RWPE1 (cell line): ENCODE data around the gene SMIM12.

Experiments
- CTCF ChIA-PET: fragments of 350-600 bp; sonication (Branson Sonifier 250); formaldehyde crosslinking; extraction: SDS; loops from one replicate; lab custom pipeline; 2021; lab: Yijun Ruan, JAX
- POLR2A ChIA-PET: fragments of 400-600 bp; formaldehyde crosslinking; extraction: SDS; loops from one replicate; lab custom pipeline; 2020; ENCODE audit warnings: antibody characterized with exemption; ENCODE audit not compliant: low non-redundant PET; lab: Yijun Ruan, JAX
- DNase-seq: peaks from one replicate; pipeline ENCODE4 v3.0.0; 2012; ENCODE audit warnings: low spot score
- H3K27ac ChIP-seq: fragments of 450-650 bp; 2 replicates; pipeline ENCODE4 v1.5.1; 2017
- TF ChIP-seq, protein P1 (sequence below): fragments of 450-650 bp; conservative IDR thresholded peaks from 2 replicates; pipeline ENCODE4 v1.5.1; 2017; ENCODE audit warnings: low read depth, mild to moderate bottlenecking

Gene SMIM12

DNA sequence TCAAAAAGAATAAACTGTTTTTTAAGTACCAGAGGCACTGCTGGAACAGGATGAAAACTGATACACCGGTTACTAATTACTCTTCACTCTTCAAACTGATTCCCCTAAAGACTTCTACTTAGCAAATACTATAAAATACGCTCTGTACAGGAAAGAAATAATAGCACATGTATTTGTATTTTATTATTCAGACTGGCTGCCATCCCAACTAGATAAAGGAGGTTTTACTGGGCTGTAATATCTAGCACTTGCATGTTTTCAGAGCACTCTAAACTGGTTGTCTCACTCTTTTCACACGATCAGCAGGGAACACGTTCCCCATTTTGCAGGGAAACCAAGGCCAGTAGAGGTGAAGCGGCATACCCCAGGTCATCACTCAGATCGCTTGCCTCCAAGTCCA is 9.2 kb downstream of the SMIM12 start:
- POLR2A ChIA-PET: no interaction called here
- CTCF ChIA-PET: no interaction called here

DNA sequence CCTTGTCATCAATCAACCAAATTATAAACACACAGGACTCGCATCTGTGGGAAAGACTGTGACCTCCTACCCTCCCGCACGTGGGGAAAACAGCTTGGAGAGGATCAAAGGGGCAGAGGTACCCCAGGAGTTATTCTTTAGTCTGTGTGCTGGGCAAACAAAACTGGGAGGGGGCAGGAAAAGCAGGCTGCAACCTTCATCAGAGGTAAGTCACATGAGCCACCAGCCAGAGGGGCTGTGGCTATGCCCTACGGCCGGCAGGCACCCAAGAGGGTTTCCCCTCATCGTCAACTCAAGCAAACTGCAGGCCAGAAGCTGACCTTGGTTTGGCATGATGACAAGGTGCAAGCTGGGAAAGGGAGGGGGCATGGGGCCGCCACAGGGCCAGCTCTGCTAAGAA is 12.5 kb downstream of the SMIM12 start:
- no peak overlapping the region for H3K27ac ChIP-seq
- ChIA-PET POLR2A (interaction anchor here (0.5 kb wide), 1 partner anchor 10 kb away, joined by 3 read pairs; no protein-coding TSS in a partner anchor), CTCF (interaction anchor here (0.5 kb wide), 1 partner anchor 587 kb away, joined by 3 read pairs; no protein-coding TSS in a partner anchor)
- DNase-seq: no peak
- TF ChIP-seq, protein P1, sequence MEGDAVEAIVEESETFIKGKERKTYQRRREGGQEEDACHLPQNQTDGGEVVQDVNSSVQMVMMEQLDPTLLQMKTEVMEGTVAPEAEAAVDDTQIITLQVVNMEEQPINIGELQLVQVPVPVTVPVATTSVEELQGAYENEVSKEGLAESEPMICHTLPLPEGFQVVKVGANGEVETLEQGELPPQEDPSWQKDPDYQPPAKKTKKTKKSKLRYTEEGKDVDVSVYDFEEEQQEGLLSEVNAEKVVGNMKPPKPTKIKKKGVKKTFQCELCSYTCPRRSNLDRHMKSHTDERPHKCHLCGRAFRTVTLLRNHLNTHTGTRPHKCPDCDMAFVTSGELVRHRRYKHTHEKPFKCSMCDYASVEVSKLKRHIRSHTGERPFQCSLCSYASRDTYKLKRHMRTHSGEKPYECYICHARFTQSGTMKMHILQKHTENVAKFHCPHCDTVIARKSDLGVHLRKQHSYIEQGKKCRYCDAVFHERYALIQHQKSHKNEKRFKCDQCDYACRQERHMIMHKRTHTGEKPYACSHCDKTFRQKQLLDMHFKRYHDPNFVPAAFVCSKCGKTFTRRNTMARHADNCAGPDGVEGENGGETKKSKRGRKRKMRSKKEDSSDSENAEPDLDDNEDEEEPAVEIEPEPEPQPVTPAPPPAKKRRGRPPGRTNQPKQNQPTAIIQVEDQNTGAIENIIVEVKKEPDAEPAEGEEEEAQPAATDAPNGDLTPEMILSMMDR: no peak

More for the DNA sequence above, 9.2 kb downstream of the SMIM12 start:
- H3K27ac ChIP-seq: no peak overlapping the region
- TF ChIP-seq, protein P1: no peak
- no peak for DNase-seq

DNA sequence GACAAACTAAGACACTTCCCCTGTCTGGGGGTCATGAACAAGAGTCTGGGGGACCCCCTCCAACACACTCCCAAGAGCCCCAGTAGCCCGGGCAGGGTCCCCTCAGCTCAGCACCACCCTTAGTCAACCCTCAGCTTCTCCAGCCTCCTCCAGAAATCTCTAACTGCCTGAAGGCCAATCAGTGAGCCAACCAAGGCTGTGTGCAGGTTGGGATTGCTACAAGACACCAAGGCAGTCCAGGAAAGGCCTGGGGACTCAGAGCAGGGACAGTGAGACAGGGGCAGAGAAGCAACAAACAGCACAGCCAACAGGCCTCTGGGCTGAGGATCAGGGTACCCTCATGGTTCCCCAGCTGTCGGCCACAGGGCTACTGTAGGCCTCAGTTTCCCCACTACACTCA is 13.3 kb downstream of the SMIM12 start:
- ChIA-PET POLR2A (no interaction called here), CTCF (no interaction called here)
- TF ChIP-seq, protein P1: no peak
- no peak for DNase-seq
- no peak overlapping the region for H3K27ac ChIP-seq

DNA sequence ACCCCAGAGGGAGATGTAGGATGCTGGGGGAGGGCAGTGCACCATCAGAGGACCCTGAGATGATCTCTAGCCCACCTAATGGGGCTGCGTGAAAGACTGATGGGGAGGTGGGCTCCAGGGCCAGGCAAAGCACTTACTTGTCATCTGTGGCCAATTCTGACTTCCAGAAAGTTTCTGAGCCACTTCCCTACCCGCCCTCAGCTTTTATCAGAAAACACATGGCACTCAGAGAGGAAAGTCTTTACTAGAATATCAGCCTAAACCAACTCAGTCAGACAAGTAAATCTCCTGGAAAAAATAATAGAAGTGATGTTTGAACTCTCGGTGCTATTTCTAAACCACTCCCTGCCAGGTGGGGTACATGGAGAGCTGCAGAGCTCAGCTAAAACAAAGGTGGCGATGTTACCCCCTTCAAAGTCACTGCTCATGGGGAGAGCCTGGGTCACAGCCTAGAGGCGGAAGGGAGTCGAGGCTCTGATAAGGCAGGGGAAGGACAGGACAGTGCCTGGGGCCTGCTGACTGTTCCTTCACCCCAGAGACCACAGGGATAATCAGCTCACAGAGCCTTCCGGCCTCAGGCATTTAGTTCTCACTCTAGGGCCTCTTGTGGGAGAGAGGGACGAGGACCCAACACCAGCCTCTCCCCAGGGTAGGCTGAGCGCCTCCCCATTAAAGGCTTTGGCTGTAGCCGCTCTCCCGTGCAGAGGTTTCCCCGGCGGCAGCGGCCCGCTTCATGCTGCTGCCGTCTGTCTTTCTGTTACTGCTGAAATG is 14.2 kb downstream of the SMIM12 start:
- TF ChIP-seq, protein P1: no peak
- no peak for DNase-seq
- ChIA-PET POLR2A (no interaction called here), CTCF (interaction anchor here (1.5 kb wide), 1 partner anchor 21 kb away, joined by 4 read pairs; no protein-coding TSS in a partner anchor)
- no peak overlapping the region for H3K27ac ChIP-seq

DNA sequence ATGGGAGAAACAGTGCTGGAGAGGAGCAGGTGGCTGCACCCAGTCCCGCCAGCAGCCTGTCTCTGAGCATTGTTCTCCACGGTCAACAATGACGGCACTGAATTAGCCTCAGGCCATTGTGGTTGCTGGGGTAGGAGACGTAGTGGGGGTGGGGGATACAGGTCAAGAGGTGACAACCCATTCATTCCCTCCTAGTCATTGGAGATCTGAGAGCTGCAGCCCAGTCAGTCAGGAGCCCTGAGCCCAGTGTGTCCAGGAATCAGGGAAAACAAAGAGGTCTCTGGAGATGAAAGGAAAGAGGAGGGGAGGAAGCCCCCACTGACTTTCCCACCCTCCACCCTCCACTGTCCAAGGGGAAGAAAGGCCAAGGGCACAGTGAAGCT is 15.3 kb downstream of the SMIM12 start:
- ChIA-PET CTCF (interaction anchor here (1.5 kb wide), 1 partner anchor 22 kb away, joined by 4 read pairs; no protein-coding TSS in a partner anchor), POLR2A (no interaction called here)
- H3K27ac ChIP-seq: no peak overlapping the region
- TF ChIP-seq, protein P1: no peak
- DNase-seq: no peak

DNA sequence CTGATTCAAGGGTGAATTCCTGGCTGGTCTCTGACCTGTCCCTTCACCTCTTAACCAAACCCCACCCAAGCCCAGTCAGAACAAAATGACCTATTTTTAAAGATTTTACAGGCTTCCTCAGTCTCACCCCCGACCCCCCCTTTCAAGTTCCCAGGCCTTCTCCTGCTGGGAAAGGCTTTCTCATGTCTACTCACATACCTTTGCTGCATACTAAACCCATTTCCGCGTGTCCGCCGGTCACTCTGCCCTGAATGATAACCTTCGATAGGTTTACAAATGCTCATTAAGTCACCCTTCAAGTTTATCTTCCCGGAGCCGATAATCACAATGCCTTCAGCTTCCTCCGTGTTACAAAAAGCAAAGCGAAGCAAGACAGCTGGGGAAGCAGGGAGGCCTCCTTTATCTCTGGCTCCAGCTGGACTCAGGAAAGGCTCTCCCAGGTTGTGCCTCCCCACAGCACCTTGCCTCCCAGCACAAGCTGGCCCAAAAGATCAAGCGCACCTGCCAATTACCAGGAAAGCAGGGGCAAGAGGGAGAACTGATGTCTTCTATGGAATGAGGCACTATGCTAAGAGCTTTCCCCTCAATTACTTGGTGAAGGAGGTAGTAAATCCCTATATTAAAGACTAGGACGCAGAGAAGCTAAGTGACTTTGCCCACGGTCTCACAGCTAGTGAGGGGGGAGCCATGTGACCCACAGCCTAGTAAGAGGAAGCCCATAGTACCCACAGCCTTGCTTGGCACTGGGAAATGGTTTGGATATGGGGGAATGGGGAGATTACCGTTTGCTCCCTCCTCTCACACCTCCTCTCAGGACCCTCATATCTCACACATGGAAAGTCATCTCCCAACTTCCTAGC is 15.9 kb downstream of the SMIM12 start:
- no peak for DNase-seq
- CTCF ChIA-PET: no interaction called here
- POLR2A ChIA-PET: no interaction called here
- H3K27ac ChIP-seq: no peak overlapping the region
- TF ChIP-seq, protein P1: no peak
